GM19099 (cell line): ENCODE results near the gene IQCM.

ENCODE experiments used
- POLR2A ChIP-seq: IDR thresholded peaks from 3 replicates; pipeline ENCODE4 v1.6.1; 2011; ENCODE audit warnings: low read depth; ENCODE audit not compliant: insufficient read length; ENCODE audit errors: extremely low read depth

Gene IQCM

DNA sequence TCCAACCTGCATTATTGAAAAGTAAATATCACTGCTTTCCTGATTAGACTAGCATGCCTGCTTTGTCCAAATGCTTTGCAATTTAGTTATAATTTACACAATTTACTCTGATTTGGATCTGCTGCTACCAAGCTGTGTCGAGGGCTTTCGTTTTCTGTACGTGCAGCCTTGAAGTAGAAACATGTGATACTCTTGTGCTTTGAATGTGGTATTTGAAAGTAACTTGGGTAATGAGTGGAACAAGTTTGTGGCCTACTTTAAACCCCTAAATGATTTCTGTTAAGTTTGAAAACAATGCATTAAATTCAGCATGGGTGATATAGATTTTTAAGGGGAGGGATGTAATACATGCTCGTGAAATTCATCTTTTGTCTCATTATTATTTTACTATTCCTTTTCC, 240.7 kb downstream of the IQCM start:
- TF ChIP-seq POLR2A = no peak

DNA sequence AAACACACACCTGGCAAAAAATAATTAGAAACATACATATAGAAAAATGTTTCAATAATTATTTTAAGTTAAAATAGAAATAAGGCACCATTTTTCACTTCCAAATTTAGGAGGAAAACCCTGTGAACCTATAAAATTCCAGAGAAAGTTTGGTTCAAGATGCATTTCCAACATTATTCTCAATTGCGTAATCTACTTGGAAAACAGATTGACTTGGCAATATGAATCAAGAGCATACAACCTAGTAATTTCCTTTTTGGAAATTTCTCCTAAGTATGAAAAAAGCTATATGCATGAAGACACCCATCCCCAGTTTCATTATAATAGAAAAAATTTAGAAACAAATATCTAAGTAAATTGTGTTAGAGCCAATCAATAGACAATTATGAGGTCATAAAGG, 242.9 kb downstream of the IQCM start:
- TF ChIP-seq POLR2A = no peak

DNA sequence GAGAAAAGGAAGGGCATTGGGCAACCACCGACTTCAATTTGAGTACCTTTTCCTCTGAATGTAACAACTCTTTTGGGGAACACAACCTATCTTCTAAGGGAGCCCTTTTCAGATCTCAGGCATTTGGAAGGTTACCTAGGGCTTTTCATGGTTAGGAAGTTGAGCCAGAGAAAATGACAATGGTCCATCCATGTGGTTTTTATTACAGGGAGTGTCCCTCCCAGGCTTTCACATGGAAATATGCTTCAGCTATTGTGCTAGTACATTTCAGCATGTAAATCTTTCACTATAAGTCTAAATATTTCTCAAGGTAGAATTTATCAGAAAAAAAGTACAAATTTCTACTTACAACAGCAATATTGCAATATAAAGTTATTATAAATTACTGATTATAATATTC, 259.8 kb downstream of the IQCM start:
- TF ChIP-seq POLR2A = no peak

DNA sequence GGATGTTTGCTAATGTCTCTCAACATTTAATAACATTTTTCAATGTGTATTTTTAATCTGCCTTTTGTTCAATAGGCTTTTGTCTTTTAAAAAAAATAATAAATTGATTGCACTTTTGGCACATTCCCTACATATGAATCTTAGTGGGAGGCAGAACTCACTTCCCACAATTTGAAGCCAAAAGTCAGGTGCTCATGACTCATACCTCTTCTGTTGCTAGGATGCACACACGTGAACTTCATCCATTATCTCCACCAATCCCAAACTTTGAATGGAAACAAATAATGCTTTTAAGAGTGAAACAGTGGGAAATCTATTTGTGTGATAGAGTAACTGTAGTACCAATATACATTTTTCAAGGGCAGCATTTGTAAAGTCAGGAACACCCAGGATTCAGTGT, 260.5 kb downstream of the IQCM start:
- TF ChIP-seq POLR2A = no peak

DNA sequence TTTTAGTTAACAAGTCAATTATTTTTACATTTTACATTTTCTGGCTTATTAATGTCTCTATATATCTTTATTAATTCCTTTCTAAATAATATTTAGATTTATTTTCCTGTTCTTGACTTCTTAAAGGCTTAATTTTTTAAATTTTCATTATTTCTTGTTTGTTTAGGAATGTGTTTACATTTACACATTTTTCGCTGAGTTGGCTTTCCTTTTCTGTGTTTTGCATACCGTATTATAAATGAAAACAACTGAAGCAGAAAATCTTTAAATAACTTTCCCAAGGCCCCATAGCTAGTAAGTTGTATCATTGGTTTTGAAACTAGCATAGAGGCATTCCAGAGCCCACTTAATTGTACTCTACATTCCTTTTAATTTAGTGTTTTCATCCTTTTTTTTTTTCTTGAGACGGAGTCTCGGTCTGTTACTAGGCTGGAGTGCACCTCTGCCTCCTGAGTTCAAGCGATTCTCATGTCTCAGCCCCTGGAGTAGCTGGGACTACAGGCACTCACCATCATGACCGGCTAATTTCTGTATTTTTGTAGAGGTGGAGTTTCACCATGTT, 261.6 kb downstream of the IQCM start:
- TF ChIP-seq POLR2A = no peak

DNA sequence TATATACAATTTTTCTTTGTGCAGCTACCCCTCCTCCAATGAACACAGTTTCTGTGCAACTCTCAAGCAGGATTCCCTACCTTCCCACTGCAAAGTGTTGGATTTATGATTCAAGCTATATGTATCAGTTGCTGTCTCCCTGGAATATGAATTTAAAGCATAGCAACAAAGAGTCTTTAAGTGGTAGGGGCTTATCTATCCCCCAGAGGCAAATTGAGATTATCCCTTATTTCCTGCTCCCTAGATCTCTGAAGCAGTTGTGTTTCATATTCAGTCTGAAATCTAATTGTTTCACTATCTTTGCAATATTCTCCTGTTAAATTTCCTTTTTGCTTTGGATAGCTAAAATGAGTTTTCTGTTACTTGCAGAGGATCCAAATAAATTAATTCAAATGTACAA, 263.0 kb downstream of the IQCM start:
- TF ChIP-seq POLR2A = no peak

DNA sequence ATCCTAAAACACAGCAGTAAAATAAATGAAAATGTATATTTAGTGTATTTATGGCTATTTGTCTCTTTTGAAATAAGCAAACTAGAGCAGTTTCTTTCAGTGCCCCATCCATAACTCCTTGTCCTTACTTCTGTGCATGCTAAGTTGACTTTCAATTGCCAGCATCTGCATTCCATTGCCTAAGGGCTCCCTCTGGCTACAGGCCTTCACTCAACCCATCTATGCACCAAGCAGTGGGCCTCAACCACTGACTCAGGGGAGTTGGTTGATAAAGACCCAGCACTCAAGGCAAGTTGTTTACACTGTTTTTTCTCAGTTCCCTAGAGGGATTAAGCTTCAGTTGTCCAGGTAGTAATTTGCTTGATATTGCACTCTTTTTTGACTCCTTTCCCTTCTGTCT, 265.7 kb downstream of the IQCM start:
- TF ChIP-seq POLR2A = no peak

DNA sequence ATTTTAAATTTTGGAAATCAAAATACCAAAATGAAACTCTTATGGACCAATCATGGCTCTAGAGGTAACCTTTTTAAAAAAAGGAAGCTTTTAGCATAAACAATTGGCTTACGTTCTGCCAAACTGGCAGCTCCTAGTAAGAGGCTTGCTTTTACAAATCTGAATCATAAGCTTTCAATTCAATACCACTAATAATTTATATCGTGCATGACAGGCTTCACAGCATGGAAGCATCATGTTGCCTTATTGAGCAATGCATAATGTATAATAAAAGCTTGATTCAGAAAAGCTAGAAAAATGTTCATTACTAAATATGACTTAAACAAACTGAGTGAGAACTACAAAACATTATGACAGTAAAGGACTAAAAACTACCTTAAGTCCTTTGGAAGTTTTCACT, 280.9 kb downstream of the IQCM start:
- TF ChIP-seq POLR2A = no peak

DNA sequence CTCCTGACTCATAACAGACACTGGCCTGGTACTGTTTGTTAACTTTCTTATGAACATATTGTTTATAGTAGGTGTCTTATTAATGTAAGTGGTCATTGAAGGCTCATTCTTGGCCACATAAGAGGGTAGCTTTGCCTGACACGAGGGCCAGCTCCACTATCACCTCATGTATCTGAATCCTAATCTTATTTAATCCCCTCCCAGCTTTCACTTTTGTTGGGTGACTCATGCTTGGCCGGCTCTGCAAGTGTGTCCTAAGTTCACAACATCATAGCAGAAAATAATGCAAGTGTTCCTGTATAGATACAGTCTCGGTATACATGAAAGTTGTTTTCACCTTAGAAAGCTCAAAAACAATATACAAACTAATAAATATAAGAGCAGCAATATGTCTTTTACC, 283.8 kb downstream of the IQCM start:
- no peak for TF ChIP-seq POLR2A

DNA sequence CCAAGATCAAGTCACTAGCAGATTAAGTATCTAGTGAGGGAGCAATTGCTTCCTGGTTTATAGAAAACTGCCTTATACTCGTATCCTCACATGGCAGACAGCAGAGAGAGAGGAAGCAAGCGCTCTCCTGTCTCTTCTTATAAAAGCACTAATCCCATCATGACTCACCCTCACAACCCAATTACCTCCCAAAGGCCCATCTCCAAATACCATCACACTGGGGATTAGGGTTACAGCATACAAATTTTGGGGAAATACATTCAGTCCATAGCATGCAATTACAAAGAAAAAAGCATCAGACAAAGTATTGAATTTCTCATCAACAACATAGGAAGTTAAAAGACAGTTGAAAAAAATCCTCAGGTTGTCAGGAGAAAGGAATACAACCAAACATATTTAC, 292.6 kb downstream of the IQCM start:
- no peak for TF ChIP-seq POLR2A

DNA sequence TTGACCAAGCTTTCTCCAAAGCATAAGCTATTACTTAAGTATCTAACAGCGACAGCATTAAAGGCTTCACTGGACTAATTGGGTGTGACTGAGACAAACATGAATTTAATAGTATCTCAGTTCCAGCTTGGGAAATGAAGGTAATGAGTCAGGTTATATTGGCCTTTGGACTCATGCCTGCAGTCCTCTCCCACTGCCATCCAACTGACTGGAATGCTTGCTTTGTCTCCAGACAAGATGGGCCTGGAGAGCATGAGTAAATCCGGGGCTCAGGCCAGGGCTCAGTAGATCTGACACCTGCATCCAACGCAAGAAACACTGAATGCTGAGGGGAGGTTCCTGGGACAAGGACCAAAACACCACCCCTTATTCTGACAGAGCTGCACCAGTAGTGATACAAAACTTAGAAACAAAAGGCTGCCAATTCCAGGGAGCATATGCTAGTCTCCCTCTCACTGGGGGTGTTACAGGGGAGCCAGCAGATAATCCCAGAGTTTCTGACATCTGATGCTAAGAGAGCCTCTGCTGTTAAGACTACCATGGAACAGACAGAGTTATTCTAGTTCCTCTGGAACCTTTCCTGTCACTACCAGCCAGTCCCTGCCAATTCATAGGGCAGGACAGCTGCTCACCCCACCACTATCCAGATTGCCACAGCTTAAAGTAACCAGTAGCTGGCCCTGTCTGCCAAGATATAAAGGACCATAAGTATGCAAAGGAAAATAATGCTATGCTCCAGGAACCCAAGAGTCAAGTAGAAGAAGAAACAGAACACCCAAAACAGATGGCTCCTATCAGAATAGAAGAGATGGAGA, 293.8 kb downstream of the IQCM start:
- no peak for TF ChIP-seq POLR2A

DNA sequence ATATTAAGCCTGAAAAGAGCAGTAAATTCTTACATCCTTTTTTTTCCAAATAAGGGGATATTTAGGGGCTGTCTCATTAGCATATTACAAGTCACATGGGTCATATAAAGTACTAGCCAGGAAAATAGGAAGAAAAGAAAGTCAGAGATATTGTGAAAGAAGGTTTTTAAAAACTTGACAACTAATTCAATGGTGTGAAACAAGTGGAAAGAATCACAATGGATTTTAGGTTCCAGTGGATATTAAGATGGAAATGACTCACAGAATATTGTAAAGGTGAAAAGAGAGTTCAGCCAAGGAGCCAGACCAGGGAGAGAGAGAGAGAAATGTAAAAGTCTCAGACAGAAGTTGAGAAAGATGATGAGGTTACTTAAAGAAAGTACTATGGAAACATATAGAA, 297.2 kb downstream of the IQCM start:
- no peak for TF ChIP-seq POLR2A

DNA sequence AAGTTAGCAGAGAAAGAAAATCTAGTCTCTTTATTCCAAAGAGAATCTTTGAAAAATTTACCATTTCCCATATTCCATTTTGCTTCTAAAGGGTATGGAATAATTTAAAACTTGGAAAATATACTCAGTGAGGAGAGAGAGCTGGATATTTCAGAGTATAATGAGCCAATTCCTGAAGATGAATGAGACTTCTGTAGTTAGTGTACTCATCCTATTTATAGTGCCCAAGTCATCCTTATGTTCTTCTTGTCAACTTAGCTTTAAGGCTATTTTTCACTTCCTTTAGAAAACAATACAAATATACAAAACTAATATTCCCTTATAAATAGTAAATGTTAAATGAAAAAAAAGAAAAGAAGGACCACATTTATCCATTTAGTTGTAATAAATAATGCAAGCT, 302.6 kb downstream of the IQCM start:
- TF ChIP-seq POLR2A = no peak

DNA sequence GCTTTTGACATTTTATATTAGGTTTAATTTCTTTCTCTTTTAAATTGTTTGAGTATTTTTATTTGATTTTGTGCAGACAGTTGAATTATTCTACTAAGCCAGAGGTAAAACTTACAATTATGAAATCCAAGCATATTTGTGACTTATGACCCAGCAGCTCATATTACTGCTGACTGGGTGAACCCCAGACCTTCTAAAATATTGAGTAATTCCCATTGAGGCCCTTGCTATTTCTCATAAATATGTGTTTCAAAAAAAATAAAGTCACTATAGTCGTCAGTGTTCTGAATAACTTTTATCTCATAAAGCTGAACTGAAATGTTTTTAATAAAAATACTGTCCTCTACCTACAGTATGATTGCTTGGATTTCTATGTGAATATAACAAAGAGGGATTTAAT, 303.1 kb downstream of the IQCM start:
- TF ChIP-seq POLR2A = no peak

DNA sequence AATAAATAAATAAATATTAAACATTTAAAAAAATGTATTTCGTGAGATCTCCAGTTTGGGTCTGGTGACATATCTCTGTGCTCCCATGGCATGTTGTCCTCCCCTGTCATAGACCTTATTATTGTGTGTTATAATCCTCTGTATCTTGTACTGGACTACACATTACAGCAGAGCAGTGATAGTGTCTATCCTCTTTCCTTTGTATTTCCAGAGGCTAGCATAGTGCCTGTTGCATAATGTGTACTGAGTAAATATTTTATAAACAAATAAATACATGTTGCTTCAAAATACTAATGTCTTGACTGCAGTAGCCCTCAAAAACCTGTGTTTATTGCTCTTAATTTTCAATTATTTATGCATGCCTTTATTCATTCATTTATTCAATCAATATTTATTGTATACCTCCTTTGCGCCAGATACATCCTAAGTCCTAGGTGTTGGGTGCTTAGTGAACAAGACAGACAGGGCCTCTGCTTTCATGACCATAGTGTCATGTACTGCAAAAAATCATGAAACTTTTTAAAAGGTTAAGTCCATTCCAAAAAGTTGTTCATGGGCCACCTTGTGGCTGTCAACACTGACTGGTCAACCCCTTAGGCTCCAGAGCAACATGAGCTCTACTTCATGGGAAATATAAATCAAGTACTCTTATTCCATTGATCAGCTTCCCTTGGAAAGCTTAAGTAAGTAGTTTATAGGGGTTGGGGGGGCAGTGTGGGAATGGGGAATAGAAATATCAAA, 303.9 kb downstream of the IQCM start:
- no peak for TF ChIP-seq POLR2A

DNA sequence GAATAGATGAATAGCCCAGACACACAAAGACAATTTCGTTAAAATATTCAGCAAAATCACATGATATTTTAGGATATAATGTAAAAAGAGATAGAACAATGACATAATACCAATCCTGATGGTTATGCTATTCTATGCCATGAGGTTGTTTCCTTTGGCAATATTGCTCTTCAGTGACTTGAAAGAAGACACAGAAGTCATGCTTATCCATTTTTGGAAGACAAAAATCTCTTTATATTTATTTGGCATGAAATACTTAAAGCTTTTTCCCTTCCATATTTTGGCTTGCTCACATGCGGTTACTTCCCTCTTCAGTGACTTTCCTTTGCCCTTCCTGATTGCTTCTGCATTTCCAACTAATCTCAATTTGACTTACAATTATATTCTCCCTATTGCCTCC, 314.8 kb downstream of the IQCM start:
- TF ChIP-seq POLR2A = no peak
